Uterus (tissue), 4 donors: ENCODE measurements around the gene SPATS2L. TPM values are rescaled to one million over a fixed set of nuclear protein-coding genes. Genes with fewer than 3 reads are reported as not detected.

Experiments
- small RNA-seq: library from RNA; depleted of rRNA; stranded (forward); fragments of <200 nt; gene quantifications from one replicate; pipeline ENCODE3, GENCODE V24; 2016
- total RNA-seq, 4 donors: library from RNA; depleted of rRNA in 3 of 4; stranded (reverse); fragments of >200 nt in 3 of 4; gene quantifications; one replicate each; pipeline versions ENCODE4 v1.1.0 to v1.2.4, GENCODE V29; 2014 to 2023
- donor health status: DM: yes; HTN: yes; CAD: no.

The SPATS2L gene
- total RNA-seq, 4 donors from 2014 or later, result 20.6 to 99.3 (median 73.1) TPM

Small RNA genes within 50 kb of the gene (small RNA-seq; reads per million reads assigned to genes)
- gene RNY4P34, result not detected

Other genes starting within 250 kb of the SPATS2L start
- gene KCTD18, start 203.4 kb downstream of the SPATS2L start, total RNA-seq, result 10 to 100 TPM; 10.5 to 77.4 (median 16.9) TPM
- gene SGO2, start 219.5 kb downstream of the SPATS2L start, total RNA-seq, result 10 to 100 TPM in 1 of 4 donors, 1 to 10 TPM in 3; 1.8 to 12.5 (median 2.3) TPM